ENCODE measurements around the gene TXNDC2. TPM values are rescaled to one million over a fixed set of nuclear protein-coding genes. Genes with fewer than 3 reads are reported as not detected.

The TXNDC2 gene
- total RNA-seq, 2 donors from 2014 or later, result 3.6 TPM; not detected in 1

DNA sequence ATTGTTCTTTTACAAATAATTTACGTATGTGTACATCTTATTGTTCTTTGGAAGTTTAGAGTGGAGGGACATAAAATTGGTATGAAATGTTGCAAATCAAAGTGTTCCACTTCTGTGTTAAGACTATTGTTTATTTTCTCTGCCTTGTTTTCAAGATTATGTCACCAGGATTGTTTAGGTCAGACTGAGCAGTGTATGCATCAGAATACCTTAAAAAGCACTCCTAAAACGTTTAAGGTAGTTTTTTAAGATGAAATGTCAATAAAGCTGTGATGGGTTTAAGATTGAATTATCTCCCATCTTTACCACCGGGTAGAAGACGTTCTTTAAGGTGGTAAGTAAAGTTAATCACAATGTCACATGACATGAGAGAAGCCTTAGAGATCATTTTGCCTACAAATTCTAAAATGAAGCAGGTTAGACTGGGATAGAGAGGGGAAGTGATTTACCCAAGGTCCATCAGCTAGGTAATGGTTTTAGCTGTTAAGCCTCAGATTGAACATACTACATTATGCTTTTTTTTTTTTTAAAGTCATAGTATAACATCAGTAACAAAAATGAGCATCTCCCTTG lies 38.7 kb downstream of the TXNDC2 start:
- intact Hi-C loops (cut with DNase I), result no loop called here
- no peaks in the 10 kb centered on the region for H3K36me3 ChIP-seq
- TF ChIP-seq CTCF (IDR thresholded peaks at IDR 0.05), result no peak
- no peak for TF ChIP-seq POLR2A (IDR thresholded peaks at IDR 0.05)
- TF ChIP-seq POLR2AphosphoS5 (IDR thresholded peaks at IDR 0.05), result no peak
- no peak overlapping the region for H3K4me3 ChIP-seq
- DNase-seq (ENCODE audit: low spot score), result no peak
- no peaks in the 10 kb centered on the region for H3K27me3 ChIP-seq (replicated peaks; ENCODE audit: insufficient read depth)
- H3K27ac ChIP-seq, result no peak overlapping the region
- no peaks in the 10 kb centered on the region for H3K9me3 ChIP-seq
- no peaks in the 10 kb centered on the region for H3K4me1 ChIP-seq (replicated peaks)
- WGBS, result 31% methylated on average over 4 of the region's 4 CpGs

- no peak overlapping the region for H3K27ac ChIP-seq
- no peaks in the 10 kb centered on the region for H3K4me1 ChIP-seq (replicated peaks)
- no peak for DNase-seq (ENCODE audit: low spot score)
These were observed 39.6 kb downstream of the TXNDC2 start for GRCh38 chr18:9925369-9925768.

DNA sequence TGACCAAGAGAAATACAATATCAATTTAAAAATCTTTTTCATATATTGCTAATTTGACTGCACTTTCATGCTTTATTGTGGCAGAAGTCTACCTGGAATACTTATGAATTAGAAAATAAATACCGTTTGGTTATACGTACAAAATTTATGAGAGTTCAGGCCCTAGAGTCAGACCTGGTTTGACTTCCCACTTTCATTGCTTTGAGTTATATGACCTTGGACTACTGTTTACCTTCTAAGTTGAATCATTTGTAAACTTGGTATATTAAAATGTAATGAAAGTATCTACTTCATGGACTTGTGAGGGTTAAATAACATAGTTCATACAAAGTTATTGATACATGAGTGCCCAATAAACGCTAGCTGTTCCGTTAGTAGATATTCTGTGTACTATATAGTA lies 40.0 kb downstream of the TXNDC2 start:
- no peaks in the 10 kb centered on the region for H3K36me3 ChIP-seq
- 57% methylated on average over 4 of the region's 4 CpGs for WGBS
- H3K9me3 ChIP-seq, result no peaks in the 10 kb centered on the region
- intact Hi-C loops (cut with DNase I), result no loop called here
- H3K27me3 ChIP-seq (replicated peaks; ENCODE audit: insufficient read depth), result no peaks in the 10 kb centered on the region
- DNase-seq (ENCODE audit: low spot score), result no peak
- H3K27ac ChIP-seq, result no peak overlapping the region
- no peak overlapping the region for H3K4me3 ChIP-seq
- H3K4me1 ChIP-seq (replicated peaks), result no peaks in the 10 kb centered on the region
- TF ChIP-seq POLR2AphosphoS5 (IDR thresholded peaks at IDR 0.05) (no peak), POLR2A (IDR thresholded peaks at IDR 0.05) (no peak), CTCF (IDR thresholded peaks at IDR 0.05) (no peak)

More at GRCh38 chr18:9925369-9925768, 39.6 kb downstream of the TXNDC2 start:
- H3K36me3 ChIP-seq, result no peaks in the 10 kb centered on the region
- TF ChIP-seq CTCF (IDR thresholded peaks at IDR 0.05), result no peak
- no peak overlapping the region for H3K4me3 ChIP-seq
- intact Hi-C loops (cut with DNase I), result no loop called here
- 81% methylated on average over 1 of the region's 1 CpG for WGBS
- no peaks in the 10 kb centered on the region for H3K9me3 ChIP-seq
- H3K27me3 ChIP-seq (replicated peaks; ENCODE audit: insufficient read depth), result no peaks in the 10 kb centered on the region

GRCh38 chr18:9926223-9926894 lies 40.6 kb downstream of the TXNDC2 start:
- H3K4me1 ChIP-seq (replicated peaks), result no peaks in the 10 kb centered on the region
- TF ChIP-seq POLR2AphosphoS5 (IDR thresholded peaks at IDR 0.05), result no peak
- TF ChIP-seq CTCF (IDR thresholded peaks at IDR 0.05), result no peak
- no peak for TF ChIP-seq POLR2A (IDR thresholded peaks at IDR 0.05)
- H3K36me3 ChIP-seq, result no peaks in the 10 kb centered on the region
- no peaks in the 10 kb centered on the region for H3K27me3 ChIP-seq (replicated peaks; ENCODE audit: insufficient read depth)
- H3K27ac ChIP-seq, result no peak overlapping the region
- H3K4me3 ChIP-seq, result no peak overlapping the region
- WGBS, result 95% methylated on average over 2 of the region's 2 CpGs
- H3K9me3 ChIP-seq, result no peaks in the 10 kb centered on the region
- no peak for DNase-seq (ENCODE audit: low spot score)
- intact Hi-C loops (cut with DNase I), result no loop called here

DNA sequence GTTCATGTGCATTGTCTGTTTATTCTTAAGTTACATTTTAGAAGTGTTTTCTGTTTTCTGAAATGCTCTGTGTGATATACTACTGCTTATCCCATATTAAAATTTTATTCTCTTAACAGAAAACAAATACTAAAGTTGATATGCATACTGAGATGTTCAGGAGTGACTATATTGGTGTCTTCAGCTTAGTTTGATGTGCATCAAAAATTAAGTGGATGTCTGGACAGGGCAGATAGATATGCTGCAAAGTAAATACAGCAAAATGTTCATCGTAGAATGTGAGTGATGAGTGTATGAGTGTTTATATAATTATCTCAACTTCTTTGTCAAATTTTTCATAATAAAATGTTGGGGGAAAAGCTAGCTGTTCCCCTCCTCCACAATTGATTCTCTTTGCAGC lies 41.2 kb downstream of the TXNDC2 start:
- H3K27me3 ChIP-seq (replicated peaks; ENCODE audit: insufficient read depth), result no peaks in the 10 kb centered on the region
- intact Hi-C loops (cut with DNase I), result no loop called here
- no peaks in the 10 kb centered on the region for H3K4me1 ChIP-seq (replicated peaks)
- H3K9me3 ChIP-seq, result no peaks in the 10 kb centered on the region
- H3K36me3 ChIP-seq, result no peaks in the 10 kb centered on the region
- no peak for TF ChIP-seq POLR2AphosphoS5 (IDR thresholded peaks at IDR 0.05)
- no peak for TF ChIP-seq CTCF (IDR thresholded peaks at IDR 0.05)
- no peak for TF ChIP-seq POLR2A (IDR thresholded peaks at IDR 0.05)
- 47% methylated on average over 1 of the region's 1 CpG for WGBS
- no peak for DNase-seq (ENCODE audit: low spot score)
- no peak overlapping the region for H3K27ac ChIP-seq
- H3K4me3 ChIP-seq, result no peak overlapping the region

All from prostate gland (tissue), 2 donors.